CD4-positive, alpha-beta T cell treated with Interleukin-17A for 1 hour (primary cell): ENCODE data around the gene RBM19.
"Not testable (repeated sequence)": the region's sequence is repeated elsewhere in the genome, so short reads cannot be mapped to it uniquely, and the experiment has no call there.

Experiments
- DNase-seq: peaks from one replicate; pipeline ENCODE4 v3.0.0-alpha.2; 2020

Gene RBM19

GRCh38 chr12:113965951-113966797 is at the start of gene RBM19:
Gene RBM19 (minus strand): TSS chr12:113966325. CDS start chr12:113966227, 98 bp downstream.
- DNase-seq = peak; percentile 98

DNA sequence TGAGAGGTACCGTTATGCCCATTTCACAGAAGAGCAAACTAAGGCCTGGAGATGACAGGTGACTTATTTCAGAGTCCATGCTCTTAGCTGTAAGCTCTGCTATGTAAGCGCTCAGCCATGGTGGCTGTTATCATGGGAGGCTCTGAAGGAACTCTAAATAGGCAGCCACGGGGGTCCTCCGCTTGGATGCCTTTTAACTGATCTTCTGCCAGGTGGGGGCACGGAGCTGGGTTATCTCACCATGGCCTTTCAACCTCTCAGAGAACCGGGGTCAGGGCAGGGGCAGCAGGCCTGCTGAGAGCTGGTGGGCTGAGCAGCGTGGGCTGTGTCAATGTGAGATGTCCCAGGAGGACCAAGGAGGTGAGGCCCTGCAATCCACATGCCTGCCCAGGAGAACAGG is 49.7 kb upstream of the RBM19 start:
- no peak for DNase-seq

DNA sequence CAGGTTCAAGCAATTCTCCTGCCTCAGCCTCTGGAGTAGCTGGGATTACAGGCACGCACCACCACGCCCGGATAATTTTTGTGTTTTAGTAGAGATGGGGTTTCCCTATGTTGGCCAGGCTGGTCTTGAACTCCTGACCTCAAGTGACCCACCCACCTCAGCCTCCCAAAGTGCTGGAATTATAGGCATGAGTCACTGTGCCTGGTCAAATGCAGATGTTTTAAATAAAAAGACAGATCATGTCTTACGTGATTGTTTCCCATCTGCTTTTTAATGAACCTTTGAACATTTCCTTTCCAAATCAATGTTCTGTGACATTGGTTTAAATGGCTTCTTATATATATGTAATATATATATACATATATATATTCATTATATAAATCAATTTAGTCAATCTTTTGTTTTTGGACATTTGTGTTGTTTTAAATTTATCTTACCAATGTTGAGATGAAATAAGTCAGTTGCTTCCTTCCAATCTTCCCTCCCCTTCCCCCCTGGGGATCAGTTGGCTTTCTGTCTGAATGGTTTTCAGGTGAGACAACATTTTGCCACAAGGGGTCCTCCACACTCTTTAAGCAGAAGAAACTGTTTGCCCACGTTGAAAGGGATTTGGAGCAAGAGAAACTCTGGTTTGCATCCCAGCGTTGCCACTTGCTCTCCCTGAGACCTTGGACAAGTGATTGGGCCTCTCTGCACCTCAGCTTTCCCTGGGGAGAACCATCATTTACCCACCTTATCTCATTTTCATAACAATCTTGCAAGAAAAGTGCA is 47.6 kb upstream of the RBM19 start:
- no peak for DNase-seq

DNA sequence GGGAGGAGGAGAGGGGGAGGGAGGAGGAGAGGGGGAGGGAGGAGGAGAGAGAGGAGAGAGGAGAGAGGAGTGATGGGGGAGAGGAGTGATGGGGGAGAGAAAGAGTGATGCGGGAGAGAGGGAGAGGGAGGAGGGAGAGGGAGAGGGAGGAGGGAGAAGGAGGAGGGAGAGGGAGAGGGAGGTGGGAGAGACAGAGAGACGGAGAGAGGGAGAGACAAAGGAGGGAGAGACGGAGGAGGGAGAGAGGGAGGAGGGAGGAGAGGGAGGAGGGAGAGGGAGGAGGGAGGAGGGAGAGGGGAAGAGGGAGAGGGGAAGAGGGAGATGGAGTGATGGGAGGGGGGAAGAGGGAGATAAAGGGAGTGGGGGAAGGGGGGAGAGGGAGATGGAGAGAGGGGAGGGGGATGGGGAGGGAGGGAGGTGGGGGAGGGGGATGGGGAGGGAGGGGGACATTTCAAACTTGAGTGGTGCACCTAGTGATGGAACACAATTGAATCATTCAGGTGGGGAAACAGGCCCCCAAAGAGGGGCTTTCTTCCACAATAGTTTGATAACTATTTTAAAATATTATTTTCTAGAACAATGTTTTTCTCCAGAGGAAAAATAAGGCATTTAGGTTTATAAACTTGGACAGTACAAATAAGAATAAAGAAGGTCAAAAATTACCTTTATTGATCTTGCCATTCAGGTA is 46.8 kb upstream of the RBM19 start:
- DNase-seq = no peak

DNA sequence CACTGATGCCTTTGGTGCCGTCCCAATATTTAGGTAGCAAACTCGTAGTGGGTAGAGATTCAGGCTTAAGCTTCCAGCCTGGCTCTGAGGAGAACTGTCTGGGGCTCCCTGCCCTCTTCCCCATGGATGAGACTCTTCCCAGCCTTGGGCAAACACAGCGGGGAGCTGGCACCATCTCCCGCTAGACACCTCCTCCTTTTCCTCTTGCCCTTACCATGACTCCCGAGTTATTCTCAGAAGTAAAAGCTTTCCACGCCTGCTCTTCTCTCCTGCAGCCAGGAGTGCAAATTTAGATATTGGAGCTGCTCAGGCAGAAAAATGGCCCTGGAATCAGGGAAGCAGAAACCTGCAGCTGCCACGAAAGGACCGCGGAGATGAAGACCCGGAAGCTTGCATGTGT is 45.6 kb upstream of the RBM19 start:
- DNase-seq = no peak

DNA sequence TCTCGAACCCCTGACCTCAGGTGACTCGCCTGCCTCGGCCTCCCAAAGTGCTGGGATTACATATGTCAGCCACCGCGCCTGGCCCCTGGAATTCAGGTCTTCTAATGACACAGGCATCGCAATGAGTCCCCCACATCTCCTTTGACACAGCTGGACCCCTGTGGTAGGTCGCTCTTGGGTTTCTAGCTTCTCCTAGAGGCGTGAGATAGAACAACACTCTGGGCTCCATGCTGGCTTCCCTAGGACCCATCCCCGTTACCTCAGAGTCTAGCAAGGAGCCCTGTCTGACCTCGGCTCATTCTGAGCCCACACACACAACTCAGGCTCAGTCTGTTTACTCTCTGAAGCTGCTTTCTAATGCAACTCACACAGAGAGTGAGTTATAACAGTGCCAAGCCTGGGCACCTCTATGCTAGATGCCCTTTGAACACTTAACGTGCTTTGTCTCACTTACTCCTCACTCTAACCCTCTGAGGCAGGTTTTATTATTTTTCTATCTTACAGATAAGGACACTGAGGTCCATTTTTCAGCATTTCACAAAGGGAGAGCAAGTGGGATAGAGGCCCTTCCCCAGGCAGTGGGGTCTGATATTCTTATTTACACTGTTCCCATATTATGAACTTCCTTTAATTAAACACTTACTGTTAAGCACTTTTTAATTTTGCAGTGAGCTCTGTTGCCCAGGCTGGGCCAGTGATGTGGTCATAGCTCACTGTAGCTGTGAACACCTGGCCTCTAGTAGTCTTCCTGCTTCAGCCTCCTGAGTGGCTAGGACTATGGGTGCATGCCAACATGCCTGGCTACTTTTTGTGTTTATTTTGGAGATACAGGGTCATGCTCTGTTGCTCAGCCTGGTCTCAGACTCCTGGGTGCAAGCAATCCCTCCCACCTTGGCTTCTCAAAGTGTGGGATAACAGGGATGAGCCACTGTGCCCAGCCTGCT is 40.6 kb upstream of the RBM19 start:
- DNase-seq = no peak

- DNase-seq = no peak
These were observed 38.3 kb upstream of the RBM19 start for GRCh38 chr12:114004402-114004801.

DNA sequence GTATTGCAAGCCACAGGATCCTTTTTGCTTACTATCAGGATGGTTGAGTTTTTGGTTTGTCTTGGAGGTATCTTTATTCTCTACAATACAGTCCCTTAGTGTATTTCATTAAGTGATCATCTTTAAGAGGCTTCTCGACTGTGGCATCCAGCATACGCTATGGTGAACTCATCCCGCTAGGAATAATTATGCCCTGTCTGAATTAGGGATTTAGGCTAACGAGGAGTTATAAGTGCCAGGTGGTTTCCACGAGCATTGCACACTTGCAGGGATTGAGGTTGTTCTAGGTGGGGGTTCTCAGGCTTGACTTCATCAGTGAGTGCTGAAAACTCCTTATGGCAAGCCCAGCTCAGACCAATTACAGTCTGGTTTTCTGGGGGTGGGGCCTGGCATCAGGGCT is 37.2 kb upstream of the RBM19 start:
- no peak for DNase-seq

DNA sequence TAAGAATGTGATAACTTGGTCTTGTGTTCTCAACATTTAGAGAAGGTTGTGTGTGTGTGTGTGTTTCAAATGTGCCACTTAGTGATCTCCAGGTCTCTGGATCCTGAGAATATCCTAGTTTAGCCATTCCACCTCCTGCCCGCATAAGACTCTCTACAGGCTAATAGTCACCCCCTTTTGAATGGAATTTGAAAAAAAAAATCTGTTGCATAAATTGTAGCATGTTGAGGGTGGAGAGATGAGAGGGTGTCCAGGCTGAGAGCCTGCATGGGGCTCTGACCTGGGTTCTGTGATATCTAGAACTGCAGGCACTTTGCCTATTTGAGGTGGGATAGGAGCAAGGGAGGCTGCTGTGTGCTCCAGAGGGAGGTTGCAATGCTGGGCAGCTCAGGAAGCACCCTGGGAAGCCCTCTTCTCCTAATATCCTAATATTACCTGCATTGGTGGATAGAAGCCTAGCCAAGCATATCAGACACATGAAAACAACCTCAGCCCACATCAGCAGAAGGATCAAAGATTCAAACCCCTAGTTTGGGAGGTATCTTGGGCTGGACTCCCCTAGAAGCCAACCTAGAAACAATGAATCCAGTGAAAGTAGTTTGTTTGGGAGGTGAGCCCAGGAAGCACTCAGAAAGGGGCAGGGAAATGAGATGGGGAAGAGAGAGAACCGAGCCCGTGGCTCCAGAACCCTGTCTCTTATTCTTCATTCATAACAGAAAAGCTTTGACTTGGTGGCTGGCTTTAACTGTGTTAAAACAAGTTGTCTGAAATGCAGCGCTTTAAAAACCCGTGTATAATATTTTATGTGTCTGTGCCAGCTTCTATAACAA is 35.6 kb upstream of the RBM19 start:
- DNase-seq = no peak

DNA sequence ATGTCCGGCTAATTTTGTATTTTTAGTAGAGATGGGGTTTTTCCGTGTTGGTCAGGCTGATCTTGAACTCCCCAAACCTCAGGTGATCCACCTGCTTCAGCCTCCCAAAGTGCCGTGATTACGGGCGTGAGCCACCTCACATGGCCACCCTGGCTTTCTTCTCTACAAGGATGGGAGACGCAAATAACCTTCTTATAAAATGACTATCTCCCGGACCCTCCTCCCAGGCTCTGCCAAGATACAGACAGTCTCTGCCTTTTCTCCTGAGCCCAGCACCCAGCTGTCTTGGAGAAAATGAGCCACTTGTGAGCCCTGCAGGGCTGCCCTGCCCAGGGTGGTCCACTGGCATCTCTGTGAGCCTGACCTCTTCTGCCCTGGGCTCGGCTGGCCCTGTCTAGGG is 34.7 kb upstream of the RBM19 start:
- no peak for DNase-seq

- not testable (repeated sequence) for DNase-seq
These were observed 34.1 kb upstream of the RBM19 start for GRCh38 chr12:114000261-114000660.

GRCh38 chr12:113997365-113997764 is 31.2 kb upstream of the RBM19 start:
- DNase-seq = no peak

DNA sequence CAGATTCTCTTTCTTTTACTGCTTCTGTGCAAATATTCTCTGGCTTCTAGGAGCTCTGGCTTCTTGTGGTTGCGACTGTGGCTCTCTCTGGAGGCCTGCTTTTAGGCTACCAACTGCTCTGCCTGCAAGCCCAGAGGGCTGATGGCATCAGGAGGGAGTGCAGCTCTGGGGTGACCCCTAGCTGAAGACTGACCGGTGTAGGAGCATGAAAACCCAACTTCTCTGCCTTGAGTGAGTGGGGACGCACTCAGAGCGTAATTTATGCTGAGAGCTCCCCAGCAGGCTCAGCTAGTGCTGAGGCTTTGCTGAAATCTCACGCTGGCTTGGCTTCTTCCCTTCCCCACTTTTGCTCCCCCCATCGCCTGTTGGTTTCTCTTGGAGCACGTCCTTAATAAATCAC is 29.9 kb upstream of the RBM19 start:
- DNase-seq = no peak

- DNase-seq = no peak
These were observed 27.9 kb upstream of the RBM19 start for GRCh38 chr12:113994051-113994450.

DNA sequence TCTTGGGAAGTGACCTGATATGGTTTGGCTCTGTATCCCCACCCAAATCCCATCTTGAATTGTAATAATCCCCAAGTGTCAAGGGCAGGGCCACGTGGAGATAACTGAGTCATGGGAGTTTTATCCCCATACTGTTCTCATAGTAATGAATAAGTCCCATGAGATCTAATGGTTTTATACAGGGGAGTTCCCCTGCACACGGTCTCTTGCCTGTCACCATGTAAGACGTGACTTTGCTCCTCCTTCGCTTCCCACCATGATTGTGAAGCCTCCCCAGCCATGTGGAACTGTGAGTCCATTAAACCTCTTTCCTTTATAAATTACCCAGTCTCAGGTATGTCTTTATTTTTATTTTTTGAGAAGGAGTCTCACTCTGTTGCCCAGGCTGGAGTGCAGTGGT is 26.6 kb upstream of the RBM19 start:
- DNase-seq = not testable (repeated sequence)

DNA sequence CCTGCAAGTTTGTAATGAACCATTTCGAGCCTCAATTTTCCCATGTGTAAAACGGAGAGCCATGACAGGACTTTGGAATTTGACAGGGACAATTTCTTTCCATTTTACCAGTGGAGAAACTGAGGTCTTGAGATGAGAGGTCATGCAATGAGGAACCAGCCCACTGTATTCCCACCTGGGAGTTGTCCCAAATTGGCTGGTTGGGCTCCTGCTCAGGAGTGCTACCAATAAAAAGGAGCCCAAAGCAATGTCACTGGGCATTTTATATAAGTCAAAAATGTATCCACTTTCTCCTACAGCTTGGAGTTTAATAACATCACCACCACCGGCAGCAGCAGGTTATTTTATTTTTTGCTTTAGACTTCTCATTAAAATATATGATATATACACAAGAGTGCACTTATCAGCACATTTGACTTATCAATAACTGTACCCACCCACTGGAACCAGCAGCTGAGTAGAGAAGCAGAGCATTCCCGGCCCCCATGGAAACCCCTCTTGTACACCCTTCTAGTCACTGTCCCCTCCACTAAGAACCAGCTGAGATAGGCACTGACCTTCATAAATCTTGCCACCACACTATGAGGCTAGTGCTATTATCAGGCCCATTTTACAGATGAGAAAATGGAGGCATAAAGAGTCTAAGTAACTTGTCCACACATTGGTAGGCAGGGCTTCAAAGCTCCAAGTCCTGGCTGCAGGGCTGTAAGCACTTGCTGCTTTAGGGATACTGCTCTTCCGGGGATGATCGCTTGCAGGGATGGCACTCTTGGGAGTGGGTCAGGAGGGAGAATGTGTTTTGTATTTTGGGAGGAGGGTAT is 25.3 kb upstream of the RBM19 start:
- DNase-seq = no peak

- no peak for DNase-seq
These were observed 24.4 kb upstream of the RBM19 start for GRCh38 chr12:113990250-113991223.

DNA sequence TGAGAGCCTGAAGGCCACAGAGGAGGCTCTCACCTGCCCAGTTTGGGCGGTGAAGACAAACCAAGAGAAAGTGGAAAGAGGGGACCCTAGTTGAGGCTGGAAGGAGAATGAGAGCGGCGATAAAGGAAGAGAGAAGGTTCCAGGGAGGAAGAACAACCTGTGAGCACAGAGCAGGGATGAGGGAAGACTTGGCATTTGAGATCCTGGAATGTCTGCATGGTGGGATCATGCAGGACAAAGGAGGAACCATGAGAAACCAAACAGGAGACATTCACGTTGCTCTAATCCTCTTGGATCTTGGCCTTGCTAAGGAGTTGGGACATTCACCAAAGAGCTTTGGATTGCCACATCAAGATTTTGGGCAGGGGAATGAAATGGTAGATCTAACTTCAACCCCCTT is 22.9 kb upstream of the RBM19 start:
- no peak for DNase-seq

- DNase-seq = no peak
These were observed 21.9 kb upstream of the RBM19 start for GRCh38 chr12:113988064-113988451.
